ENCODE results near the gene UNC13D.

UNC13D gene

GRCh38 chr17:75849279-75849646 lies 5.1 kb upstream of the UNC13D start:
- H3K27me3 ChIP-seq (ENCODE audit: insufficient read depth, low read length, poor library complexity) = no peaks in the 10 kb centered on the region
- no peak overlapping the region for H2BK5ac ChIP-seq (ENCODE audit: low read length)
- peaks cover 10% of the 10 kb centered on the region for H3K36me3 ChIP-seq (ENCODE audit: control insufficient read depth, insufficient read depth, low read length)
- no peak overlapping the region for H4K8ac ChIP-seq (ENCODE audit: low read depth, low read length)
- no peak overlapping the region for H3K23ac ChIP-seq (ENCODE audit: low read length)
- no peak overlapping the region for H3K4me3 ChIP-seq (ENCODE audit: low read length)
- no CpG with 5 or more reads among the region's 11 CpGs for WGBS (ENCODE audit: extremely low coverage, insufficient coverage, low lambda C conversion rate)
- H3K79me1 ChIP-seq (ENCODE audit: low read length) = peaks cover 3% of the 10 kb centered on the region
- peaks cover 7% of the 10 kb centered on the region for H3K4me1 ChIP-seq (ENCODE audit: control insufficient read depth, low read depth, low read length)
- H3K9ac ChIP-seq (ENCODE audit: low read length) = no peak overlapping the region
- H3K18ac ChIP-seq (ENCODE audit: low read length) = no peak overlapping the region
- no peak overlapping the region for H3K27ac ChIP-seq (ENCODE audit: low read depth, low read length)
- no peak for DNase-seq
- H2AK5ac ChIP-seq (ENCODE audit: low read length) = no peak overlapping the region
- H4K5ac ChIP-seq (ENCODE audit: low read length) = no peak overlapping the region
- H2BK120ac ChIP-seq (ENCODE audit: low read depth, low read length) = no peak overlapping the region
- no peak overlapping the region for H2BK15ac ChIP-seq (replicated peaks; ENCODE audit: low read depth)
- H3K4ac ChIP-seq (ENCODE audit: low read depth, low read length) = no peak overlapping the region
- no peak overlapping the region for H3K56ac ChIP-seq (ENCODE audit: low read length)
- H3K4me2 ChIP-seq (ENCODE audit: low read length) = no peak overlapping the region
- H3K79me2 ChIP-seq (ENCODE audit: control insufficient read depth, insufficient read depth, low read length) = peaks cover 4% of the 10 kb centered on the region

- Histone ChIP-seq H3K27ac (ENCODE audit: low read depth, low read length) (no peak overlapping the region), H3K56ac (ENCODE audit: low read length) (peak overlapping the region; percentile 19), H3K18ac (ENCODE audit: low read length) (no peak overlapping the region), H3K4me2 (ENCODE audit: low read length) (no peak overlapping the region), H3K4me1 (ENCODE audit: control insufficient read depth, low read depth, low read length) (peaks cover 7% of the 10 kb centered on the region), H3K4me3 (ENCODE audit: low read length) (no peak overlapping the region), H3K27me3 (ENCODE audit: insufficient read depth, low read length, poor library complexity) (no peaks in the 10 kb centered on the region), H3K79me2 (ENCODE audit: control insufficient read depth, insufficient read depth, low read length) (peaks cover 2% of the 10 kb centered on the region), H2AK5ac (ENCODE audit: low read length) (no peak overlapping the region), H3K36me3 (ENCODE audit: control insufficient read depth, insufficient read depth, low read length) (peaks cover 10% of the 10 kb centered on the region), H3K4ac (ENCODE audit: low read depth, low read length) (no peak overlapping the region), H2BK15ac (replicated peaks; ENCODE audit: low read depth) (no peak overlapping the region), H2BK5ac (ENCODE audit: low read length) (no peak overlapping the region), H3K9ac (ENCODE audit: low read length) (no peak overlapping the region), H4K8ac (ENCODE audit: low read depth, low read length) (no peak overlapping the region), H3K23ac (ENCODE audit: low read length) (no peak overlapping the region), H2BK120ac (ENCODE audit: low read depth, low read length) (no peak overlapping the region), H4K5ac (ENCODE audit: low read length) (no peak overlapping the region), H3K79me1 (ENCODE audit: low read length) (peaks cover 2% of the 10 kb centered on the region)
- DNase-seq = peak; percentile 83
- WGBS (ENCODE audit: extremely low coverage, insufficient coverage, low lambda C conversion rate) = no CpG with 5 or more reads among the region's 16 CpGs
These were observed 4.5 kb upstream of the UNC13D start for GRCh38 chr17:75848523-75849278.

DNA sequence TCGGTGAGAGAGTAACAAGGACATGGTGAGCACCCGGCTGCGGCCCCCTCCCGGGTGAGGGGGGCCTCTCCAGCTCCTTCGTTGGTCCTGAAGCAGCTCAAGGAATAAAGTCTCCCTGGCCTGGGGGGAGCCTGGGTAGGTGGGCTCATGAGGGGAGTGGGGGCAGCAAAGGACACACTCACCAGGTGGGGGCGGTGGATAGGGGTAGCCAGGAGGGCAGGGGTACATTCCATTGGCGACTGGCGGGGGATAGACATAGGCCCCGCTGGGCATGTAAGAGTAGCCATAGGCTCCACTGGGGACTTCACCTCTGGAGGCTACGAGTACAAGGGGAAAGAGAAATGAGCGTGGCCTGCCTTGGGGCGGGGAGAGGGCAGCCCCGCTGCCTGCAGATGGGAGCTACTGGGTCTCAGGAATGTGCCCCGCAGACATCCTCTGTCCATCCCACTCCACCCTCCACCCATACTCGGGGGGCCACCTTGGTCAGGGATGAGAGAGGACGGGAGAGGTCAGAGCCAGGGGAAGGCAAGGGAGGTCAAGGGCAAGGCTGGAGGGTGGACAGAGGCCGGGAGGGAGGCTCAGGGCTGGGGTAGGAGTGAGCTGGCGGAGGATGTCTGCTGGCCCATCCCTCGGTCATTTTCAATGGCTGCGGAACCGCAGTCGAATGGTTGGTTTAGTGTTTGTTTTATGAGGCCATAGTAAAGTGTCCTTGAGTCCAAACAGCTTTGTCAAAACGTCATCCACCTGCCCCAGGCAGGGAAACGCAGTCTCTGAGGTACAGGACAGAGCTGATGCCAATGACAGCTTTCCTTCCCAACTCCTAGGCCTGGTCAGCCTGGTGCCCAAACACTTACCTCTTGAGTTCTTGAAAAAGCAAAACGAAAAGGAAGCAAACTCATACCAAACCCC lies 3.7 kb upstream of the UNC13D start:
- H3K4me1 ChIP-seq (ENCODE audit: control insufficient read depth, low read depth, low read length) = peaks cover 7% of the 10 kb centered on the region
- no peak overlapping the region for H4K8ac ChIP-seq (ENCODE audit: low read depth, low read length)
- no peak overlapping the region for H3K56ac ChIP-seq (ENCODE audit: low read length)
- H2BK15ac ChIP-seq (replicated peaks; ENCODE audit: low read depth) = no peak overlapping the region
- H2BK5ac ChIP-seq (ENCODE audit: low read length) = no peak overlapping the region
- H3K79me1 ChIP-seq (ENCODE audit: low read length) = no peaks in the 10 kb centered on the region
- no peak overlapping the region for H2BK120ac ChIP-seq (ENCODE audit: low read depth, low read length)
- H3K79me2 ChIP-seq (ENCODE audit: control insufficient read depth, insufficient read depth, low read length) = no peaks in the 10 kb centered on the region
- DNase-seq = no peak
- no peaks in the 10 kb centered on the region for H3K27me3 ChIP-seq (ENCODE audit: insufficient read depth, low read length, poor library complexity)
- no peak overlapping the region for H3K23ac ChIP-seq (ENCODE audit: low read length)
- H3K4me3 ChIP-seq (ENCODE audit: low read length) = no peak overlapping the region
- no peak overlapping the region for H3K4me2 ChIP-seq (ENCODE audit: low read length)
- H2AK5ac ChIP-seq (ENCODE audit: low read length) = no peak overlapping the region
- H3K27ac ChIP-seq (ENCODE audit: low read depth, low read length) = no peak overlapping the region
- H3K36me3 ChIP-seq (ENCODE audit: control insufficient read depth, insufficient read depth, low read length) = peaks cover 10% of the 10 kb centered on the region
- no peak overlapping the region for H3K18ac ChIP-seq (ENCODE audit: low read length)
- H3K4ac ChIP-seq (ENCODE audit: low read depth, low read length) = no peak overlapping the region
- H3K9ac ChIP-seq (ENCODE audit: low read length) = no peak overlapping the region
- no peak overlapping the region for H4K5ac ChIP-seq (ENCODE audit: low read length)
- WGBS (ENCODE audit: extremely low coverage, insufficient coverage, low lambda C conversion rate) = no CpG with 5 or more reads among the region's 25 CpGs

DNA sequence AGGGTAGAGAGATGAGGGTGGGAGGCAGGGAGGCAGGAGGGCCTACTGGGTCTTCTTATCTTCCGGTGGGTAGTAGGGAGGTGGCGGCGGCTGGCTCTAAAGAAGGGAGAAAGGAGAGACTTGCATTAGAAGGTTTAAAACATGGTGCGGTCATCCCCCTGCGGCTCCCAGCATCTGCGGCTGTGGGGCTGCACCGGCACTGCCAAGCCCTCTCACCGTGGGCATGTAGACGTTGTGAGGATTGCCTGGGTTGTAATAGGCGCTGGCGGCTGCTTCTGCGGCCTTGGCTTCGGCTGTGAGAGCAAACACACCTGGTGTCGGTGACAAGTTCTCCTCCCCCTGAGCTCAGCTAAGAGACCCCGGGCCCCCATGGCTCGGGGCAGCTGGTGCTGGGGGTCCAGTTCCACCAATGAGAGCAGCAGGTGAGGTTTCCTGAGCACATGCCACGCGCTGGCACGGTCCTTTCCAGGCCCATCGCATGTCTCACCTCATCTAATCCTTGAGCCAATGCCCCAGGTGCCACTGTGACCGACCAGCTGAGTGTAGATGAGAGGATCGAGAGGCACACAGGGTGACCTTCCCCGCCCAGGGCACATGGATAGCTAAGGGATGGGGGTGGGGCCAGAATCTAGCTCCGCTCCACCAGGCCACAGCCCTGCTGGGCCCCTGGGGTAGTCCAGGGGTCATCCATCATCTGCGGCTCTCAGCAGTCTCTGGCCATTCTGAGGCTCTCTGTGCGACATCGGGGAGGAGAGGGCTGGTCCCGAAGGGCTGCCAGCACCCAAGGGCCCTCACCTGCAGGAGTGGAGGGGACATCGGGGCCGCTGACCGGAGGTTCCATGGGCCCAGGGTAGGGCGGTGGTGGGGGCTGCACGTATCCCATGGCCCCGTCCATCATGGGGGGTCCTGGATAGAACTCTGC lies 2.7 kb upstream of the UNC13D start:
- peaks cover 7% of the 10 kb centered on the region for H3K4me1 ChIP-seq (ENCODE audit: control insufficient read depth, low read depth, low read length)
- H3K79me1 ChIP-seq (ENCODE audit: low read length) = no peaks in the 10 kb centered on the region
- no peak overlapping the region for H3K4me2 ChIP-seq (ENCODE audit: low read length)
- H3K27ac ChIP-seq (ENCODE audit: low read depth, low read length) = no peak overlapping the region
- H3K36me3 ChIP-seq (ENCODE audit: control insufficient read depth, insufficient read depth, low read length) = peaks cover 10% of the 10 kb centered on the region
- no peak overlapping the region for H3K4me3 ChIP-seq (ENCODE audit: low read length)
- no peak overlapping the region for H2BK5ac ChIP-seq (ENCODE audit: low read length)
- H3K79me2 ChIP-seq (ENCODE audit: control insufficient read depth, insufficient read depth, low read length) = no peaks in the 10 kb centered on the region
- H3K18ac ChIP-seq (ENCODE audit: low read length) = no peak overlapping the region
- no peak overlapping the region for H2AK5ac ChIP-seq (ENCODE audit: low read length)
- no peak overlapping the region for H3K9ac ChIP-seq (ENCODE audit: low read length)
- H3K23ac ChIP-seq (ENCODE audit: low read length) = no peak overlapping the region
- H3K27me3 ChIP-seq (ENCODE audit: insufficient read depth, low read length, poor library complexity) = no peaks in the 10 kb centered on the region
- H2BK15ac ChIP-seq (replicated peaks; ENCODE audit: low read depth) = no peak overlapping the region
- no peak overlapping the region for H4K5ac ChIP-seq (ENCODE audit: low read length)
- H3K4ac ChIP-seq (ENCODE audit: low read depth, low read length) = no peak overlapping the region
- H2BK120ac ChIP-seq (ENCODE audit: low read depth, low read length) = no peak overlapping the region
- no CpG with 5 or more reads among the region's 34 CpGs for WGBS (ENCODE audit: extremely low coverage, insufficient coverage, low lambda C conversion rate)
- no peak overlapping the region for H3K56ac ChIP-seq (ENCODE audit: low read length)
- no peak overlapping the region for H4K8ac ChIP-seq (ENCODE audit: low read depth, low read length)
- no peak for DNase-seq

- Histone ChIP-seq H3K56ac (ENCODE audit: low read length) (no peak overlapping the region), H3K79me1 (ENCODE audit: low read length) (no peaks in the 10 kb centered on the region), H3K9ac (ENCODE audit: low read length) (no peak overlapping the region), H4K8ac (ENCODE audit: low read depth, low read length) (no peak overlapping the region), H3K18ac (ENCODE audit: low read length) (no peak overlapping the region), H3K23ac (ENCODE audit: low read length) (no peak overlapping the region), H2BK5ac (ENCODE audit: low read length) (no peak overlapping the region), H4K5ac (ENCODE audit: low read length) (no peak overlapping the region), H3K4me3 (ENCODE audit: low read length) (no peak overlapping the region), H2BK15ac (replicated peaks; ENCODE audit: low read depth) (no peak overlapping the region), H3K27ac (ENCODE audit: low read depth, low read length) (peak overlapping the region; percentile 35), H2BK120ac (ENCODE audit: low read depth, low read length) (no peak overlapping the region), H3K4ac (ENCODE audit: low read depth, low read length) (no peak overlapping the region), H3K4me1 (ENCODE audit: control insufficient read depth, low read depth, low read length) (peaks cover 7% of the 10 kb centered on the region), H3K27me3 (ENCODE audit: insufficient read depth, low read length, poor library complexity) (no peaks in the 10 kb centered on the region), H3K36me3 (ENCODE audit: control insufficient read depth, insufficient read depth, low read length) (peaks cover 8% of the 10 kb centered on the region), H2AK5ac (ENCODE audit: low read length) (no peak overlapping the region), H3K79me2 (ENCODE audit: control insufficient read depth, insufficient read depth, low read length) (no peaks in the 10 kb centered on the region), H3K4me2 (ENCODE audit: low read length) (no peak overlapping the region)
- no CpG with 5 or more reads among the region's 22 CpGs for WGBS (ENCODE audit: extremely low coverage, insufficient coverage, low lambda C conversion rate)
- DNase-seq = peak; percentile 63
These were observed 1.9 kb upstream of the UNC13D start for GRCh38 chr17:75845933-75846691.

All from mesendoderm (in vitro differentiated cells).